Measurements from ENCODE around the gene CORO1A.
A peak's percentile ranks its signal among the peaks of the same experiment; 100 is the strongest.
"Not testable (repeated sequence)": the region's sequence is repeated elsewhere in the genome, so short reads cannot be mapped to it uniquely, and the experiment has no call there.

CORO1A gene

GRCh38 chr16:30183233-30184095 lies at the start of gene CORO1A:
Gene CORO1A (plus strand): TSS chr16:30183602. CDS start chr16:30185210, 1,608 bp downstream.
- peak; percentile 91 for DNase-seq

GRCh38 chr16:30136971-30137605 lies 46.3 kb upstream of the CORO1A start:
- no peak for DNase-seq

GRCh38 chr16:30137897-30138296 lies 45.5 kb upstream of the CORO1A start:
- no peak for DNase-seq

- DNase-seq = no peak
Observed at GRCh38 chr16:30139583-30140481, 43.6 kb upstream of the CORO1A start.

GRCh38 chr16:30141750-30142149 lies 41.7 kb upstream of the CORO1A start:
- DNase-seq = no peak

GRCh38 chr16:30142672-30143346 lies 40.6 kb upstream of the CORO1A start:
- peak; percentile 59 for DNase-seq

- no peak for DNase-seq
Observed at GRCh38 chr16:30143347-30143702, 40.1 kb upstream of the CORO1A start.

- DNase-seq = no peak
Observed at GRCh38 chr16:30144017-30144416, 39.4 kb upstream of the CORO1A start.

GRCh38 chr16:30144917-30145316 lies 38.5 kb upstream of the CORO1A start:
- no peak for DNase-seq

GRCh38 chr16:30145657-30146056 lies 37.7 kb upstream of the CORO1A start:
- no peak for DNase-seq

- no peak for DNase-seq
Observed at GRCh38 chr16:30147843-30148510, 35.4 kb upstream of the CORO1A start.

- no peak for DNase-seq
Observed at GRCh38 chr16:30149250-30149930, 34.0 kb upstream of the CORO1A start.

- DNase-seq = no peak
Observed at GRCh38 chr16:30151091-30151490, 32.3 kb upstream of the CORO1A start.

- no peak for DNase-seq
Observed at GRCh38 chr16:30152517-30152916, 30.9 kb upstream of the CORO1A start.

- no peak for DNase-seq
Observed at GRCh38 chr16:30155188-30155587, 28.2 kb upstream of the CORO1A start.

GRCh38 chr16:30157214-30157613 lies 26.2 kb upstream of the CORO1A start:
- DNase-seq = no peak

- no peak for DNase-seq
Observed at GRCh38 chr16:30163538-30163937, 19.9 kb upstream of the CORO1A start.

GRCh38 chr16:30166202-30166902 lies 17.1 kb upstream of the CORO1A start:
- DNase-seq = no peak

GRCh38 chr16:30168746-30169145 lies 14.7 kb upstream of the CORO1A start:
- not testable (repeated sequence) for DNase-seq

GRCh38 chr16:30169416-30169815 lies 14.0 kb upstream of the CORO1A start:
- DNase-seq = not testable (repeated sequence)

GRCh38 chr16:30170145-30170544 lies 13.3 kb upstream of the CORO1A start:
- DNase-seq = not testable (repeated sequence)
